Endothelial cell of umbilical vein (primary cell): ENCODE results near the gene FTCDNL1.

ENCODE experiments used
- EZH2 ChIP-seq: IDR thresholded peaks from 2 replicates; pipeline ENCODE4 v1.6.1; 2012; ENCODE audit warnings: borderline replicate concordance, low read depth, mild to moderate bottlenecking, moderate library complexity, low read length, inconsistent platforms; ENCODE audit not compliant: severe bottlenecking
- FOS ChIP-seq: IDR thresholded peaks from 2 replicates; pipeline ENCODE4 v1.6.1; 2011; ENCODE audit warnings: mild to moderate bottlenecking, low read length, moderate library complexity, borderline replicate concordance; ENCODE audit not compliant: insufficient read depth
- GATA2 ChIP-seq: IDR thresholded peaks from 2 replicates; pipeline ENCODE4 v1.7.0; 2011; ENCODE audit warnings: low read depth, mild to moderate bottlenecking, moderate library complexity, mixed read lengths, low read length; ENCODE audit not compliant: insufficient read length, insufficient read depth
- MYC ChIP-seq: IDR thresholded peaks from one replicate; pipeline ENCODE4 v1.6.1; 2011; ENCODE audit warnings: mild to moderate bottlenecking, low read depth, low read length
- POLR2A ChIP-seq: IDR thresholded peaks from 2 replicates; pipeline ENCODE4 v1.6.1; 2012; ENCODE audit warnings: low read depth, mild to moderate bottlenecking, control low read depth, low read length
- POLR2AphosphoS5 ChIP-seq: IDR thresholded peaks from 2 replicates; pipeline ENCODE4 v1.6.1; 2012; ENCODE audit warnings: low read depth, mild to moderate bottlenecking, control low read depth, low read length, moderate library complexity; ENCODE audit not compliant: insufficient read depth
- TF ChIP-seq, protein P1 (sequence below), 2 donors: IDR thresholded peaks; 1 replicate in 1 of 2; 2 replicates in 1 of 2; pipeline ENCODE4 v1.5.1; 2011; ENCODE audit warnings: low read length in 2 of 2, mild to moderate bottlenecking in 2 of 2, moderate library complexity in 2 of 2, control low read depth in 1 of 2, inconsistent platforms in 1 of 2, low read depth in 1 of 2; ENCODE audit not compliant: insufficient read depth in 1 of 2; ENCODE audit errors: extremely low read depth in 1 of 2
- TF ChIP-seq, protein P2 (sequence below): IDR thresholded peaks from 2 replicates; pipeline ENCODE4 v1.6.1; 2011; ENCODE audit not compliant: insufficient read depth, insufficient read length

DNA sequence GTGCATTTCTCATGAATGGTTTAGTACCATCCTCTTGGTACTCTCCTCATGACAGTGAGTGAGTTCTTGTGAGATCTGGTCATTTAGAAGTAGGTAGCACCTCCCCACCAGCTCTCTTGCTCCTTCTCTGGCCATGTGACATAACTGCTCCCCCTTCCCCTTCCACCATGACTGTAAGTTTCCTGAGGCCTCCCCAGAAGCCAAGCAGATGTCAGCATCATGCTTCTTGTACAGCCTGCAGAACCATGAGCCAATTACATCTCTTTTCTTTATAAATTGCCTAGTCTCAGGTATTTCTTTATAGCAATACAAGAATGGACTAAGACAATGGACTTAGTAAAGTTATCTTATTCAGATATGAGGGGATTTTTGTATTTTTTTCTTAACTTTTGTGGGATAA lies 43.0 kb downstream of the FTCDNL1 start:
- TF ChIP-seq, protein P1, sequence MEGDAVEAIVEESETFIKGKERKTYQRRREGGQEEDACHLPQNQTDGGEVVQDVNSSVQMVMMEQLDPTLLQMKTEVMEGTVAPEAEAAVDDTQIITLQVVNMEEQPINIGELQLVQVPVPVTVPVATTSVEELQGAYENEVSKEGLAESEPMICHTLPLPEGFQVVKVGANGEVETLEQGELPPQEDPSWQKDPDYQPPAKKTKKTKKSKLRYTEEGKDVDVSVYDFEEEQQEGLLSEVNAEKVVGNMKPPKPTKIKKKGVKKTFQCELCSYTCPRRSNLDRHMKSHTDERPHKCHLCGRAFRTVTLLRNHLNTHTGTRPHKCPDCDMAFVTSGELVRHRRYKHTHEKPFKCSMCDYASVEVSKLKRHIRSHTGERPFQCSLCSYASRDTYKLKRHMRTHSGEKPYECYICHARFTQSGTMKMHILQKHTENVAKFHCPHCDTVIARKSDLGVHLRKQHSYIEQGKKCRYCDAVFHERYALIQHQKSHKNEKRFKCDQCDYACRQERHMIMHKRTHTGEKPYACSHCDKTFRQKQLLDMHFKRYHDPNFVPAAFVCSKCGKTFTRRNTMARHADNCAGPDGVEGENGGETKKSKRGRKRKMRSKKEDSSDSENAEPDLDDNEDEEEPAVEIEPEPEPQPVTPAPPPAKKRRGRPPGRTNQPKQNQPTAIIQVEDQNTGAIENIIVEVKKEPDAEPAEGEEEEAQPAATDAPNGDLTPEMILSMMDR (IDR thresholded peaks at IDR 0.05; ENCODE audit: extremely low read depth in 1 of 2, insufficient read depth in 1 of 2, low read depth in 1 of 2, low read length in 2 of 2) = no peak
- TF ChIP-seq POLR2A (no peak), POLR2AphosphoS5 (no peak), EZH2 (no peak), FOS (no peak), GATA2 (no peak), MYC (no peak)
- TF ChIP-seq, protein P2, sequence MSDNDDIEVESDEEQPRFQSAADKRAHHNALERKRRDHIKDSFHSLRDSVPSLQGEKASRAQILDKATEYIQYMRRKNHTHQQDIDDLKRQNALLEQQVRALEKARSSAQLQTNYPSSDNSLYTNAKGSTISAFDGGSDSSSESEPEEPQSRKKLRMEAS = no peak
